CD4-positive, alpha-beta T cell treated with Interleukin-10 for 1 hour (primary cell): ENCODE results near the gene MT4.

Experiments used
- DNase-seq: peaks from one replicate; pipeline ENCODE4 v3.0.0-alpha.2; 2020

Gene MT4

DNA sequence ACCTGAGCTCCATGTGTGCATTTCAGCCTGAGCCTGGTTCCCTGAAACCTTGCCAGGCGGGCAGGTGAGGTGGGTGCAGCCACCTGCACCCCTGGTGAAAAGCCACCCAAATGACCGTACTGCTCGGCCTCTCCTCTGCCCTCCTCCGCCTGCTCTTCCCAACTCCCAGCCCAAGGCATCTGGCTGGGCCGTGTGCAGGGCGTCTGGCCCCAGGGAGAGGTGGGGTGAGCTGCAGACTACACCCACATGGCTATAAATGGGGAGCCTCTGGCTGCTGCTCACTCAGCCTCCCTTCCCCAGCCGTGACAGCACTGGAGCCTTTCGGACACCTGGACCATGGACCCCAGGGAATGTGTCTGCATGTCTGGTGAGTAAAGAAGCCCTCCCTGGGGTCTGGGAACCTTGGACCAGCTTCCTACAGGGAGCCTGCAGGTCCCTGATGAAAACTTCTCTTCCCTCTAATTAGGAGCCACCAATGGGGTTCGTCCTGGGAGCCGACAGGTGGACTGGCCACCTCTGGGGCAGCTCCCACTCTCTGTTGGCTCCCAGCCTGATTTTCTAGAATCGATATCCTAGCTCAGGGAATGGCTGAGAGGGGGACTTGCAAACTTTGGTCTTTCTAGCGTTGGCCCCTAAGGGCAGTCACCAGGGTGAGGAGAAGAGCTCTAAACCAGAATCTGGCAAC, at the start of gene MT4:
Gene MT4 (plus strand): TSS at position 281 of the 685 bp plus-strand sequence. CDS start 56 bp downstream, at position 337.
- no peak for DNase-seq

- no peak for DNase-seq
Measured at GRCh38 chr16:56515665-56516064, 49.2 kb upstream of the MT4 start.

GRCh38 chr16:56517206-56517605, 47.7 kb upstream of the MT4 start:
- DNase-seq: no peak

DNA sequence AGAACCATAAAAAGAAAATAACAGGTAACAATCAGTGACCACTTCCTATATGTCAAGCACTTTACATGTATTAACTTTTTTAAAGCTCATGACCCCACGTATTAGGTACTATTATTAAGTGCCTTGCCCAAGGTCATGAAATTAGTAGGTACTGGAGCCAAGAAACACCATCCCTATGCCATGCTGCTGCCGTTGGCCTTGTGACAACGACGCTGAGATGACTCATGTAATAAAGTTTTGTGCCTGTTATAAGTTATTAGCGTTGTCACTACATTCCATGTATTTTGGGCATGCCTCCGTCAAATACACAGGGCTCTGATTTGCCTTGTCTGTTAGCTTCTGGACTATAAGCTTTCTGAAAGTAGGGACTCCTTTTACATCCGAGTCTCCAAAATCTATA, 46.4 kb upstream of the MT4 start:
- DNase-seq: no peak

- peak; percentile 91 for DNase-seq
Measured at GRCh38 chr16:56519459-56520250, 45.2 kb upstream of the MT4 start, which contains the start of gene BBS2. Gene BBS2, minus strand, starts transcription at chr16:56520024. Its CDS starts 162 bp downstream, at chr16:56519862.

GRCh38 chr16:56520251-56520577, 44.7 kb upstream of the MT4 start:
- DNase-seq: no peak

DNA sequence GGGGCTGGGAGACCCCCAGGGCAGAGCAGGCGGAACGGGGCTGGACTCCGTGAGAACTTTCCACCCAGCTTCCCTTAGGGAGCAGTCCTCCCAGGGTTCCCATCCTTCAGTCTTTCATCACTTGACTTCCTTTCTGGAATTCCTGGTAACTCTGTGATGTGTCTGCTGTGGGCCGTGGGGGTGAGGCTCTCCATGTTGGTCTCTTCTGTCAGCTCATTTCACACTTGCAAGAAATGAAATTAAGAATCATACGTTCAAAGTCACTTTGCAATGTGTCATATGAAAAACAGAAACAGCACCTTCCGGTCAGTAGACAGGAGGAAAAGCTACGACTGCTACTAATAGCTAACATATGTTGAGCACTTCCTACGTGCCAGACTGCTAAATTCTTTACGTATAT, 39.6 kb upstream of the MT4 start:
- DNase-seq: no peak

DNA sequence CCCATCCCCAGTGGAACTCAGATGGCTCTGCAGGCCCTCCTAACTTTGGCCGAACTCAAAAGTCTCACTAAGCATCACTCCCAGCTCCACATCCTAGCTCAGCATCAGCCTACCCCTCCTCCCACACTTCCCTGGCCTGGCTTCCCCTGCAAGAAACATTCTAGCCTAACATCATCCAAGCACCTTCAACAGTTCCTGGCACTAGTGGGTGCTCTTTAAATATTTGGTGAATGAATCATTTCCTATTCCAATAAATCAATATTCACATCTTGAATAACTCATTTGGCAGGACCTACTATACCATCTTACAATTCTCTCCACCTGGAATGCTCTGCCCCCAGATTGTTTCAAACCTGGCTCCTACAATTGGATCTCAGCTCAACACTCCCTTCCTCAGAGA, 34.0 kb upstream of the MT4 start:
- DNase-seq: no peak

- no peak for DNase-seq
Measured at GRCh38 chr16:56532714-56533113, 32.2 kb upstream of the MT4 start.

GRCh38 chr16:56534847-56535383, 30.0 kb upstream of the MT4 start:
- DNase-seq: no peak

DNA sequence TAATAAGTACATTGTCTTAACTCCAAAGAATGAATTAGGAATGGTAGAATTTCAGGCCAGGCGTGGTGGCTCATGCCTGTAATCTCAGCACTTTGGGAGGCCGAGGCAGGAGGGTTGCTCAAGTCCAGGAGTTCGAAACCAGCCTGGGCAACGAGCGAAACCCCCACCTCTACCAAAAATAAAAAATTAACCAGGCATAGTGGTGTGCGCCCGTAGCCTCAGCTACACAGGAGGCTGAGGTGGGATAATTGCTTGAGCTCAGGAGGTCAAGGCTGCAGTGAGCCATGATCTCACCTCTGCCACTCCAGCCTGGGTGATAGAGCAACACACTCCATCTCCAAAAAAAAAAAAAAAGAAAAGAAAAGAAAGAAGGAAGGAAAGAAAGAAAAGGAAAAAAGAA, 26.5 kb upstream of the MT4 start:
- no peak for DNase-seq

DNA sequence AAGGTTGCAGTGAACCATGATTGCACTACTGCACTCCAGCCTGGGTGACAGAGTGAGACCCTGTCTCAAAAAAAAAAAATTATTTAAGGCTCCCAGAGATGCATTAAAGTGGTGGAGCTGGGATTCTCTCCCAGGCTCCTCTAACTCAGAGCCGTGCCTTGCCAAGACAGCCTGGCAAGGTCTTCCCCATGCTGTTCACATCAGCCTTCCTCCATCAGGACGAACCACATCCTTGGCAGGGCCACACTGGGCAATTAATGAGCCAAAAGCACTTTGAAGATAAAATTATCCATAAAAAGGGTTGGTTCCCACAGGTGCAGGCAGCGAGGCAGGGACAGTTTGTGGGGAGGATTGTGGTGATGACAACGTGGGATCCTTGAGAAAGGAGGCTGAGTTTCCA, 25.2 kb upstream of the MT4 start:
- DNase-seq: no peak

DNA sequence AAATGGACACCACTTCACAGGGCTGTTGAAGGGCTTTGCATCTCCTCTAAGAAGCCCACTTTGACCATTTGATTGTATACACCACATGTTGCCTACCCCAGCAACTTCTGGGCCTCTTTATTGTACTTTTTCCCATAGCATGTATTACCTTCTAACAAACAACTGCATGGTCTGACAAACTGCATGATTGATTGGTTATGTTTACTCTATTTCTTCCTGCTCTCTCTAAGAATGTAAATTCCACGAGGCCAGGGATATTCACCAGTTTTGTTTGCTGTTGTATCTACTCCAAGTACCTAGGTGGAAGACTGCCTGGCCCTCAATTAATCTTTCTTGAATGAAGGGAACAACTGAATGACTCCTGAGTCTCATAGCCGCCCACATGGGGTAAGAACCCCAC, 22.8 kb upstream of the MT4 start:
- no peak for DNase-seq

- peak; percentile 1 for DNase-seq
Measured at GRCh38 chr16:56547120-56547948, 17.5 kb upstream of the MT4 start.

GRCh38 chr16:56547949-56548567, 16.8 kb upstream of the MT4 start:
- DNase-seq: no peak

DNA sequence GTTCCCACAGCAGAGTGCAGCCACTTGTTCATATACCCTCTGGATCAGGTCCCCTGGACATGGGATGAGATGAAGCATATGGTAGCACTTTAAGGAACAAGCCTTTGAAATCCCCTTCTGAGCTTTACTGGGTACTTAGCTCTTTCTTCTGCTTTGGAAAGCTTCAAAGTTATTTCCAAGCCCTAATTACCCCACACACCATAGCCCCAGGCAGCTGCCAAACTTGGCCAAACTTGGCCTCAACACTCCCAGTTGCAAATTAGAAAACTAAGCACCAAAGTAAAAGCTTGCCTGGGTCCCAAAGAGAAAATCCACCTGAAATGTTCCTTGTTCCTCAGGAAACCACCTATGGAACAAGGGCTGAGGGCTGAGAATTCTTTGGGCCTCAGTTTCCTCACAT, 15.7 kb upstream of the MT4 start:
- no peak for DNase-seq

- DNase-seq: no peak
Measured at GRCh38 chr16:56549744-56550385, 15.0 kb upstream of the MT4 start.

DNA sequence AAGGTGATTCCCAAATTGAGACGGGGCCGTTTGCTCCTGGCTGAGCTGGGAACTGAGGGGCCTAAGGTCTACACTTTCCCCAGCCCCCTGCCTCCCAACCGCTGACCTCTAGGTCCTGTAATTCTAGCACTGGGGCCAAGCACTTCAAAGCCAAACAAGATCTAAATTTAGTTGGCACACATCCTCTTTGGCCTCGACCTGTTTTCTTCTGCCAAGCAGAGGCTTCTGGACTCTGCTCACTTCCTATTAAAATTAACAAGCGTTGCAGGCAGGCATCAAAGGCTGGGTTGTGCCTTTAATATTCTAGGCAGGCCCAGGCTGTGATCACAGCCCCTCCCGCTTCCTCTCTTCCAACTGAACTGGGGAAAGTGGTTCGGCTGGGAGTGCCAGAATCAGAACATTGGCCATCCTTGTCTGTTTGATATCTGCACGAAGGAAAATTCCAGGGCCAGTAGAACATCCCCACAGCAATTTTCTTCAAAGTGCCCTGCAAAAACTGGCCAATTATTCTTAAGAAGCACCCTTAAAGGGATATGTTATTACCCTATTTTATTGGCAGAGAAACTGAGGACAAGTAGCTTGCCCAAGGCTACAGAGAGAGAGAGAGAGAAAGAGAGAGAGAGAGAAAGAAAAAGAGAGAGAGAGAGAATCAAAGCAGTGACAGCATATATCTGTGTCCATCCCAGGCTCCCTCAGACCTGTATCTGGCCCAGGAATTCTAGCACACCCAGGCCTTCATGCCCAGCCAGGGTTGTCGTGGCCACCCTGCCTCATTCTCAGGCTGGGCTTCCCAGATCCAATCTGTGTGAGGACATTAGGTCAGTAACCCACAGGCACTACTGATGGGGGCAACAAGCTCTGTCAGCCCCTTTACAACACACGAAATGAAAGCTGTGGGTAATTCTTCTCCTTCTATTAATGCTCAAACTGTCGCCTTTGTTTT, 12.8 kb upstream of the MT4 start:
- DNase-seq: no peak

GRCh38 chr16:56554441-56554840, 10.4 kb upstream of the MT4 start:
- no peak for DNase-seq

- DNase-seq: no peak
Measured at GRCh38 chr16:56558024-56558747, 6.7 kb upstream of the MT4 start.

DNA sequence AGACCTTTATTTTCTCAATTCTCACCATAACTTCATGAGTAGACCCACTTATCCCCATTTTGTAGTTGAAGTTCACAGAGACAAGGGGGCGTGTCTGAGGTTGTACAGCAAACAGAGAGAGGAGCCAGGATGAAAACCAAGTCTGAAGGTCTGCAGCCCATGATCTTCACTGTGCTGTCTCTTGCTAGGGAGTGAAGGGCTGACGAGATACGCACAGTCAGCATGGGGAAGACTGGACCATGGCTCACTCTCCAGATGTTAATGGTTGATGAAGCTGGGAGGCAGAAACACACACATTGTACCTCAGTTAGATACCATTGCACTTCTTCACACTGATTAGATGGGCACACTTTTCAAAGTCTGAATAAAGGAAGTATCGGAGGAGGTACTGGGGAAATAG, 5.8 kb upstream of the MT4 start:
- no peak for DNase-seq
